Panc1 (cell line): ENCODE measurements around the gene TMEM132C. TPM values are rescaled to one million over a fixed set of nuclear protein-coding genes. Genes with fewer than 3 reads are reported as not detected.

Experiments
- ATAC-seq: fragments of 200-7000 bp; cut with Tn5 transposase; 2 replicates; pipeline ENCODE4 v1.9.1; 2020; ENCODE audit warnings: mild to moderate bottlenecking, moderate library complexity
- BruUV-seq: library from RNA; stranded (reverse); fragments of 400-500 nt; replicated peaks from 2 replicates; lab custom pipeline; 2021; lab: Mats Ljungman, UMichigan
- CTCF ChIA-PET: fragments of 300-600 bp; sonication (Branson Sonifier 250); formaldehyde crosslinking; loops from one replicate; lab custom pipeline; 2022; ENCODE audit warnings: antibody characterized with exemption; lab: Charles Lee
- POLR2A ChIA-PET: fragments of 300-600 bp; sonication (Branson Sonifier 250); formaldehyde crosslinking; loops from one replicate; lab custom pipeline; 2022; ENCODE audit warnings: antibody characterized with exemption; lab: Charles Lee
- DNase-seq: peaks from one replicate; pipeline ENCODE4 v3.0.0-alpha.2; 2010; ENCODE audit warnings: low read depth, low spot score
- H3K27ac ChIP-seq: 2 replicates; pipeline ENCODE4 v1.5.1; 2011; ENCODE audit warnings: mild to moderate bottlenecking, low read length, inconsistent platforms
- H3K27me3 ChIP-seq: fragments of 200-500 bp; sonication (Bioruptor generic); 2 replicates; pipeline ENCODE4 v1.6.0; 2014; ENCODE audit warnings: low read length, inconsistent platforms; ENCODE audit not compliant: control insufficient read depth, insufficient read depth
- H3K36me3 ChIP-seq: fragments of 200-500 bp; sonication (Bioruptor generic); 2 replicates; pipeline ENCODE4 v1.5.1; 2014; ENCODE audit warnings: inconsistent platforms, mild to moderate bottlenecking, low read length, moderate library complexity; ENCODE audit not compliant: control insufficient read depth, insufficient read depth
- H3K4me1 ChIP-seq: 2 replicates; pipeline ENCODE4 v1.5.1; 2011; ENCODE audit warnings: inconsistent platforms, mild to moderate bottlenecking, low read length, moderate library complexity; ENCODE audit not compliant: control insufficient read depth, insufficient read depth
- H3K4me3 ChIP-seq, 2 experiments: 2 replicates each; pipeline ENCODE4 v1.5.1; 2011 to 2012; ENCODE audit warnings: low read depth in 2 of 2, low read length in 2 of 2, mild to moderate bottlenecking in 2 of 2, inconsistent platforms in 1 of 2, moderate library complexity in 1 of 2
- H3K9me3 ChIP-seq: fragments of 200-500 bp; sonication (Bioruptor generic); 2 replicates; pipeline ENCODE4 v1.5.1; 2014; ENCODE audit warnings: low read depth, mild to moderate bottlenecking, inconsistent platforms, low read length, moderate library complexity; ENCODE audit not compliant: control insufficient read depth, insufficient read depth
- CTCF ChIP-seq: fragments of 450-650 bp; IDR thresholded peaks from 2 replicates; pipeline ENCODE4 v1.5.1; 2017; ENCODE audit warnings: mild to moderate bottlenecking
- POLR2AphosphoS5 ChIP-seq: IDR thresholded peaks from 2 replicates; pipeline ENCODE4 v1.6.1; 2012; ENCODE audit warnings: mild to moderate bottlenecking, low read depth, low read length, moderate library complexity
- SIN3A ChIP-seq: IDR thresholded peaks from 2 replicates; pipeline ENCODE4 v1.6.1; 2012; ENCODE audit warnings: low read depth, mild to moderate bottlenecking, low read length, moderate library complexity, borderline replicate concordance; ENCODE audit not compliant: insufficient read depth
- TCF7L2 ChIP-seq: IDR thresholded peaks from 2 replicates; pipeline ENCODE4 v1.6.1; 2011; ENCODE audit warnings: mild to moderate bottlenecking, low read depth, low read length, inconsistent platforms
- in situ Hi-C: cut with HindIII; loops from 2 replicates; pipeline ENCODE4 v1.10.0; 2016; ENCODE audit warnings: low sequenced_read_pairs, low pct_unique_long_range_greater_than_20kb
- intact Hi-C: fragments of 100-400 bp; cut with micrococcal nuclease; formaldehyde crosslinking; loops from one replicate; pipeline ENCODE4 v1.10.0; 2022; ENCODE audit not compliant: unreplicated experiment
- total RNA-seq: library from RNA; stranded (reverse); gene quantifications from one replicate; pipeline ENCODE4 v1.2.1, GENCODE V29; 2021; ENCODE audit not compliant: unreplicated experiment
- TF ChIP-seq, protein P1 (sequence below), 2 experiments: IDR thresholded peaks; 2 replicates each; pipeline ENCODE4 v1.6.1; 2011 to 2012; ENCODE audit warnings: low read depth in 2 of 2, control low read depth in 1 of 2, low read length in 1 of 2, mild to moderate bottlenecking in 1 of 2, moderate library complexity in 1 of 2; ENCODE audit not compliant: insufficient read depth in 1 of 2

Gene TMEM132C
- total RNA-seq, 1 experiment from 2014 or later, result not detected

DNA sequence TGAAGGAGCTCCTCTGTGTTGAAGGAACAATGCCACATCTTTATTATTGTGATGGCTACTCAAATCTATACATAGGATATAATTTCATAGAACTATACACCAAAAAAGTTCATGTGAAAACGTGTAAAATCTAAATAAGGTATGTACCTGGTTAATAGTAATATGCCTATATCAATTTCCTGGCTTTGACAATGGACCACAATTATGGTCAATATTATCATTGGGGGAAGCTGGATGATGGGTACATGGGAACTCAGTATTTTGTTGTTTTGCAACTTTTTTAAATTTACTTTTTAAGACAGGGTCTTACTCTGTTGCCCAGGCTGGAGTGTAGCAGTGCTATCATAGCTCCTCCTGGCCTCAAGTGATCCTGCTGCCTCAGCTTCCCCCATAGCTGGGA, 270.7 kb downstream of the TMEM132C start:
- no peak overlapping the region for H3K27ac ChIP-seq
- H3K9me3 ChIP-seq, result no peaks in the 10 kb centered on the region
- no peak for DNase-seq
- intact Hi-C loops, result no loop called here
- in situ Hi-C loops, result no loop called here
- POLR2A ChIA-PET, result no interaction called here
- no TSS peak for BruUV-seq
- CTCF ChIA-PET, result no interaction called here
- TF ChIP-seq CTCF (no peak), POLR2AphosphoS5 (no peak), SIN3A (no peak), TCF7L2 (no peak)
- TF ChIP-seq, protein P1, sequence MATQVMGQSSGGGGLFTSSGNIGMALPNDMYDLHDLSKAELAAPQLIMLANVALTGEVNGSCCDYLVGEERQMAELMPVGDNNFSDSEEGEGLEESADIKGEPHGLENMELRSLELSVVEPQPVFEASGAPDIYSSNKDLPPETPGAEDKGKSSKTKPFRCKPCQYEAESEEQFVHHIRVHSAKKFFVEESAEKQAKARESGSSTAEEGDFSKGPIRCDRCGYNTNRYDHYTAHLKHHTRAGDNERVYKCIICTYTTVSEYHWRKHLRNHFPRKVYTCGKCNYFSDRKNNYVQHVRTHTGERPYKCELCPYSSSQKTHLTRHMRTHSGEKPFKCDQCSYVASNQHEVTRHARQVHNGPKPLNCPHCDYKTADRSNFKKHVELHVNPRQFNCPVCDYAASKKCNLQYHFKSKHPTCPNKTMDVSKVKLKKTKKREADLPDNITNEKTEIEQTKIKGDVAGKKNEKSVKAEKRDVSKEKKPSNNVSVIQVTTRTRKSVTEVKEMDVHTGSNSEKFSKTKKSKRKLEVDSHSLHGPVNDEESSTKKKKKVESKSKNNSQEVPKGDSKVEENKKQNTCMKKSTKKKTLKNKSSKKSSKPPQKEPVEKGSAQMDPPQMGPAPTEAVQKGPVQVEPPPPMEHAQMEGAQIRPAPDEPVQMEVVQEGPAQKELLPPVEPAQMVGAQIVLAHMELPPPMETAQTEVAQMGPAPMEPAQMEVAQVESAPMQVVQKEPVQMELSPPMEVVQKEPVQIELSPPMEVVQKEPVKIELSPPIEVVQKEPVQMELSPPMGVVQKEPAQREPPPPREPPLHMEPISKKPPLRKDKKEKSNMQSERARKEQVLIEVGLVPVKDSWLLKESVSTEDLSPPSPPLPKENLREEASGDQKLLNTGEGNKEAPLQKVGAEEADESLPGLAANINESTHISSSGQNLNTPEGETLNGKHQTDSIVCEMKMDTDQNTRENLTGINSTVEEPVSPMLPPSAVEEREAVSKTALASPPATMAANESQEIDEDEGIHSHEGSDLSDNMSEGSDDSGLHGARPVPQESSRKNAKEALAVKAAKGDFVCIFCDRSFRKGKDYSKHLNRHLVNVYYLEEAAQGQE (IDR thresholded peaks at IDR 0.05; ENCODE audit: insufficient read depth in 1 of 2, low read depth in 2 of 2, low read length in 1 of 2), result no peak
- no peaks in the 10 kb centered on the region for H3K27me3 ChIP-seq
- H3K4me1 ChIP-seq, result no peaks in the 10 kb centered on the region
- no peak overlapping the region for H3K4me3 ChIP-seq
- H3K36me3 ChIP-seq, result no peaks in the 10 kb centered on the region
- ATAC-seq, result no peak

- Histone ChIP-seq H3K9me3 (no peaks in the 10 kb centered on the region), H3K27me3 (no peaks in the 10 kb centered on the region), H3K27ac (no peak overlapping the region), H3K36me3 (no peaks in the 10 kb centered on the region), H3K4me3 (no peak overlapping the region), H3K4me1 (no peaks in the 10 kb centered on the region)
- BruUV-seq, result no TSS peak
- DNase-seq (no peak), ATAC-seq (no peak)
- intact Hi-C loops, result no loop called here
- in situ Hi-C loops, result no loop called here
- ChIA-PET CTCF (no interaction called here), POLR2A (no interaction called here)
- TF ChIP-seq TCF7L2 (no peak), SIN3A (no peak), CTCF (no peak), POLR2AphosphoS5 (no peak)
- TF ChIP-seq, protein P1 (IDR thresholded peaks at IDR 0.05; ENCODE audit: insufficient read depth in 1 of 2, low read depth in 2 of 2, low read length in 1 of 2), result no peak
Observed at GRCh38 chr12:128542844-128543243, 275.9 kb downstream of the TMEM132C start.
